Esophagus squamous epithelium (tissue), 5 donors: Measurements from ENCODE around the gene ST7. TPM values are rescaled to one million over a fixed set of nuclear protein-coding genes. Genes with fewer than 3 reads are reported as not detected.
"Not testable (repeated sequence)": the region's sequence is repeated elsewhere in the genome, so short reads cannot be mapped to it uniquely, and the experiment has no call there.

Experiments used
- DNase-seq: peaks from one replicate; lab custom pipeline; 2025; lab: John Stamatoyannopoulos, UW
- H3K27ac ChIP-seq, 4 donors: fragments of 200-600 bp; sonication (generic); one replicate each; pipeline ENCODE4 v1.5.1; 2016 to 2019; ENCODE audit warnings: mild to moderate bottlenecking in 1 of 4
- H3K27me3 ChIP-seq, 4 donors: fragments of 200-600 bp; sonication (generic); 1 replicate in 3 of 4; 2 replicates in 1 of 4; pipeline versions ENCODE4 v1.5.1 to v1.6.0; 2017 to 2021; ENCODE audit warnings: antibody characterized with exemption in 1 of 4
- H3K36me3 ChIP-seq, 3 donors: fragments of 200-600 bp; sonication (generic); one replicate each; pipeline ENCODE4 v1.5.1; 2016 to 2019
- H3K4me1 ChIP-seq, 3 donors: fragments of 200-600 bp; sonication (generic); one replicate each; pipeline ENCODE4 v1.5.1; 2017 to 2019
- H3K4me3 ChIP-seq, 4 donors: fragments of 200-600 bp; sonication (generic); 1 replicate in 3 of 4; 2 replicates in 1 of 4; pipeline ENCODE4 v1.5.1; 2016 to 2019; ENCODE audit warnings: mild to moderate bottlenecking in 2 of 4, moderate library complexity in 1 of 4
- H3K9me3 ChIP-seq, 3 donors: fragments of 200-600 bp; sonication (generic); one replicate each; pipeline ENCODE4 v1.5.1; 2016 to 2019
- POLR2A ChIP-seq, 4 donors: fragments of 450-650 bp; IDR thresholded peaks; one replicate each; pipeline ENCODE4 v1.6.1; 2017; ENCODE audit warnings: antibody characterized with exemption in 4 of 4, mild to moderate bottlenecking in 4 of 4, moderate library complexity in 3 of 4
- WGBS, 2 donors: methylation state at CpG; one replicate each; pipeline ENCODE4 v1.1.5; 2018; 5-methylcytosine and 5-hydroxymethylcytosine counted together
- intact Hi-C: fragments of 100-400 bp; cut with DNase I; formaldehyde crosslinking; loops from one replicate; pipeline ENCODE4 v1.15.0; 2022
- total RNA-seq, 4 donors: library from RNA; depleted of rRNA; stranded (reverse); fragments of >200 nt; gene quantifications; one replicate each; pipeline ENCODE4 v1.1.0, GENCODE V29; 2016
- TF ChIP-seq, protein P1 (sequence below), 6 experiments: fragments of 450-650 bp in 4 of 6; fragments of 200-600 bp in 2 of 6; sonication (generic) in 2 of 6; IDR thresholded peaks; one replicate each; pipeline ENCODE4 v1.5.1; 2016 to 2019; ENCODE audit warnings: antibody characterized with exemption in 6 of 6, mild to moderate bottlenecking in 4 of 6, moderate library complexity in 4 of 6
- donor health status: DM: yes; HTN: yes; CAD: no.

The ST7 gene
- total RNA-seq, 4 donors from 2014 or later = 12.9 to 18.0 (median 15.3) TPM

DNA sequence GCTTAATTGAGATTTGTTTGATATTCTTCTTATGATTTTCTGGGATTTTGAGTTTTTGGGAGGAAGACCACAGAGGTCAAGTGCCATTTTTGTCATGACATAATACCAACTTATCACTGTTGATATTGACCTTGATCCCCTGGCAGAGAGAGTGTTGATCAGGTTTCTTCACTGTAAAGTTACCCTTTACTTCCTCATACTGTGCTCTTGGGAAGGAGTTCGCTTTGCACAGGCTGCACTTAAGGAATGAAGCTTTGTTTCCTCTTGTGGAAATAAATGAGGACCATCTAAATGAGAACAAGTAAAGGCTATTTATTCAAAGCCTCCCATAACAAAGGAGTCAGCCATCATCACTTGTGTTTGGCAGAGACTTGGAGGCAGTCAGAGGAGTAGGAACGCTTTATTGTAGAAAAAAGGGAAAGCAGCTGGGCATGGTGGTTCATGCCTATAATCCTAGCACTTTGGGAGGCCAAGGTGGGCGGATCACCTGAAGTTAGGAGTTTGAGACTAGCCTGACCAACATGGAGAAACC, 16.1 kb downstream of the ST7 start:
- Histone ChIP-seq H3K4me1 (no peaks in the 10 kb centered on the region), H3K4me3 (no peak overlapping the region), H3K27me3 (no peaks in the 10 kb centered on the region), H3K27ac (no peak overlapping the region), H3K9me3 (no peaks in the 10 kb centered on the region), H3K36me3 (peaks cover 0 to 3% (median 0%) of the 10 kb centered on the region in 3 donors)
- no peak for TF ChIP-seq POLR2A (IDR thresholded peaks at IDR 0.05)
- TF ChIP-seq, protein P1, sequence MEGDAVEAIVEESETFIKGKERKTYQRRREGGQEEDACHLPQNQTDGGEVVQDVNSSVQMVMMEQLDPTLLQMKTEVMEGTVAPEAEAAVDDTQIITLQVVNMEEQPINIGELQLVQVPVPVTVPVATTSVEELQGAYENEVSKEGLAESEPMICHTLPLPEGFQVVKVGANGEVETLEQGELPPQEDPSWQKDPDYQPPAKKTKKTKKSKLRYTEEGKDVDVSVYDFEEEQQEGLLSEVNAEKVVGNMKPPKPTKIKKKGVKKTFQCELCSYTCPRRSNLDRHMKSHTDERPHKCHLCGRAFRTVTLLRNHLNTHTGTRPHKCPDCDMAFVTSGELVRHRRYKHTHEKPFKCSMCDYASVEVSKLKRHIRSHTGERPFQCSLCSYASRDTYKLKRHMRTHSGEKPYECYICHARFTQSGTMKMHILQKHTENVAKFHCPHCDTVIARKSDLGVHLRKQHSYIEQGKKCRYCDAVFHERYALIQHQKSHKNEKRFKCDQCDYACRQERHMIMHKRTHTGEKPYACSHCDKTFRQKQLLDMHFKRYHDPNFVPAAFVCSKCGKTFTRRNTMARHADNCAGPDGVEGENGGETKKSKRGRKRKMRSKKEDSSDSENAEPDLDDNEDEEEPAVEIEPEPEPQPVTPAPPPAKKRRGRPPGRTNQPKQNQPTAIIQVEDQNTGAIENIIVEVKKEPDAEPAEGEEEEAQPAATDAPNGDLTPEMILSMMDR (IDR thresholded peaks at IDR 0.05) = no peak
- 75 to 85% methylated on average over 2 to 3 of the region's 3 CpGs for WGBS, 2 donors
- no peak for DNase-seq
- intact Hi-C loops = no loop called here

DNA sequence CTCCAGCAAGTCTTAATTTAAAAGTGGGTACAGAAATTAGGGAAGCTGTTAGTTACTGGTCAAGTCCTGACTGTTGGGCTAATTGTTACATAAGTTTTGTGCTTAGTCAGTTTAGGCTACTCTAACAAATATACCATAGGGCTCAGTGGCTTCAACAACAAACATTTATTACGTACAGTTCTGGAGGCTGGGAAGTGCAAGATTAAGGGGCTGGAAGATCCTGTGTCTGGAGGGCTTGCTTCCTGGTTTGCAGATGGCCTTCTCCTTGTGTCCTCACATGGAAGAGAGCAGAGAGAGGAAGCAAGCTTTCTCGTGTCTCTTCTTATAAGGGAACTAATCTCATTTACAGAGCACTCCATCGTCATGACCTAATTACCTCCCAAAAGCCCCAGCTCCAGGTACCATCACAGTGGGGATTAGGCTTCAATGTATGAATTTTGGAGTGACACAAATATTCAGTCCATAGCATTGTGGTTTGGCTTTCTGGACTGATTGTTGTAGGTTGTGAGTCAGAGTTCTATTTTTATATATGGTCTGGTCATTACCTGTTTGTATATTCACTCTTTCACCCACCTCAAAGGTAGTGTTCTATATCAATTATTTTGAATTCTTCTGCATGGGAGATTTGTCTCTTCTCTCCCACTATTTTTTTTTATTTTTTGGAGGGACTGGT, 17.1 kb downstream of the ST7 start:
- H3K27ac ChIP-seq = no peak overlapping the region
- no peak for DNase-seq
- TF ChIP-seq POLR2A (IDR thresholded peaks at IDR 0.05) = no peak
- TF ChIP-seq, protein P1 (IDR thresholded peaks at IDR 0.05) = no peak
- H3K36me3 ChIP-seq = peaks cover 0 to 3% (median 0%) of the 10 kb centered on the region in 3 donors
- WGBS, 2 donors = 78 to 90% methylated on average over 3 of the region's 3 CpGs
- H3K4me1 ChIP-seq = no peaks in the 10 kb centered on the region
- intact Hi-C loops = no loop called here
- no peaks in the 10 kb centered on the region for H3K27me3 ChIP-seq
- no peaks in the 10 kb centered on the region for H3K9me3 ChIP-seq
- no peak overlapping the region for H3K4me3 ChIP-seq

DNA sequence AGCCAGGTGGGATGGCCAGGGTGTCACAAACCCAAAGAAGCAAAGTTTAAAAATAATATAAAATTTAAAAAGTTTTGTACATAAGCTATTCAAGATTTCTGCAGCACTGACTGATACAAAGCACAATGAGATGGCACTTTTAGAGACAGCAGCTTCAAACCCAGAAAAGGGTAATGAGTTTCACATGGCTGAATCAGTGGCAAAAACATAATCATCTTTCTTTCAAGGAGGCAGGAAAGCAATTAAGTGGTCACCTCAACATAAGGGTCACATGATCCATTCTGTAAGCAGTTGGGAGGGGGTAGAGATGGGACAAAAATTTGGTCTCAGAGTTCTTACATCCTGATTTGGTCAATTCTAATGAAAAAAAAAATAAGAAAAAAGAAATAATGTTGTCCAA, 17.9 kb downstream of the ST7 start:
- H3K4me1 ChIP-seq, H3K4me3 ChIP-seq, H3K36me3 ChIP-seq, DNase-seq, H3K9me3 ChIP-seq, H3K27me3 ChIP-seq, H3K27ac ChIP-seq, intact Hi-C loops: not testable (repeated sequence)

DNA sequence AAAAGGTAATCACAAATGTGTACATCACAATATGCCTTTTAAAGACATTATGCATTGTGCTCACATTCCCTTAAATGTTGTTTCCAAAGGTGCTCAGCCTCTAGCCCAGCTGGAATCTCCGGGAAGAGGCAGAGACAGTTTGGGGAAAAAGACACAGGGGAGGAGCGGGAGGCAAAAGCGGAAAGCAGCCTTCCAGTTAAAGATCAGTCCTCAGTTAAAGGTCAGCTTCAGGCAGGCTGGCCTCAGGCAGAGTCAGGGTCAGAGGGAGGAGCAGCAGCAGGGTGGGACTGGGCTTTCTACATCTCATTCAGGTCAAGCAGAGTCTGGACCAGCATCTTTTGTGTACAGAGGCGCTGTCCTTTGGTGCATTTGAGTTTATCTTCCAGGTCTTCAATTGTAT, 18.6 kb downstream of the ST7 start:
- no peak overlapping the region for H3K27ac ChIP-seq
- peaks cover 0 to 3% (median 0%) of the 10 kb centered on the region in 3 donors for H3K36me3 ChIP-seq
- TF ChIP-seq, protein P1 (IDR thresholded peaks at IDR 0.05) = no peak
- no peak for TF ChIP-seq POLR2A (IDR thresholded peaks at IDR 0.05)
- H3K27me3 ChIP-seq = no peaks in the 10 kb centered on the region
- H3K4me3 ChIP-seq = no peak overlapping the region
- no peaks in the 10 kb centered on the region for H3K9me3 ChIP-seq
- no peaks in the 10 kb centered on the region for H3K4me1 ChIP-seq
- no peak for DNase-seq
- WGBS, 2 donors = 85 to 86% methylated on average over 4 of the region's 4 CpGs
- intact Hi-C loops = no loop called here

DNA sequence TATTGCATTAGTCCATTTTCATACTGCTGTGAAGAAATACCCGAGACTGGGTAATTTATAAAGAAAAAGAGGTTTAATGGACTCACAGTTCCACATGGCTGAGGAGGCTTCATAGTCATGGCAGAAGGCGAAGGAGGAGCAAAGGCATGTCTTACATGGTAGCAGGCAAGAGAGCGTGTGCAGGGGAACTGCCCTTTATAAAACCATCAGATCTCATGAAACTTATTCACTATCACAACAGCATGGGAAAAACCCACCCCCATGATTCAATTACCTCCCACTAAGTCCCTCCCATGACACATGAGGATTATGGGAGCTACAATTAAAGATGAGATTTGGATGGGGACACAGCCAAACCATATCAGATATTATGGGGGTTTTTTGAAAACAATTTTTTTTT, 21.7 kb downstream of the ST7 start:
- DNase-seq, H3K4me3 ChIP-seq, H3K4me1 ChIP-seq, intact Hi-C loops, H3K27me3 ChIP-seq, H3K27ac ChIP-seq, H3K9me3 ChIP-seq, H3K36me3 ChIP-seq: not testable (repeated sequence)
- WGBS, 2 donors = 94 to 100% methylated on average over 3 of the region's 3 CpGs

DNA sequence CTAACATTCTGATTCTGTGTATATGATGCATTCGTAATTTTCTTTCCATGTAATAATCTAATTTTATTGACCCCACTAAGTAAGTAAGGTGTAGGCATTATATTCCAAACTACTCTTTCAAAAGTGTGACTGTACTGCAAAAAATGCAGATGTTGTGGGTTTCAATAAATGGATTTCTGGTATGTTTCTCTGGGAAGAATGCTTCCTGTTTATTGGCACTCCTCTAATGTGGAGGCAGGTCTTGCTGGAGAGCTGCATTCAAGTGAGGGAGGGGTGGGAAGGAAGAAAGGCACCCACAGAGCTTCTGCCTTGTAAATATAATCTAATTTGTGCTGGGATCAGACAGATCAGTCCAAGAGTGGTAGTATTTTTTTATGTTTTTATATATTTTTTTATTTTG, 23.9 kb downstream of the ST7 start:
- 89 to 100% methylated on average over 1 of the region's 1 CpG for WGBS, 2 donors
- Histone ChIP-seq H3K27me3 (no peaks in the 10 kb centered on the region), H3K27ac (no peak overlapping the region), H3K4me1 (no peaks in the 10 kb centered on the region), H3K4me3 (no peak overlapping the region), H3K9me3 (no peaks in the 10 kb centered on the region), H3K36me3 (peaks cover 0 to 3% (median 0%) of the 10 kb centered on the region in 3 donors)
- no peak for DNase-seq
- intact Hi-C loops = no loop called here
- TF ChIP-seq, protein P1 (IDR thresholded peaks at IDR 0.05) = no peak
- no peak for TF ChIP-seq POLR2A (IDR thresholded peaks at IDR 0.05)
